Esophagus squamous epithelium (tissue), 5 donors: ENCODE results near the gene WWTR1. TPM values are rescaled to one million over a fixed set of nuclear protein-coding genes. Genes with fewer than 3 reads are reported as not detected.

Experiments used
- DNase-seq: peaks from one replicate; lab custom pipeline; 2025; lab: John Stamatoyannopoulos, UW
- H3K27ac ChIP-seq, 4 donors: fragments of 200-600 bp; sonication (generic); one replicate each; pipeline ENCODE4 v1.5.1; 2016 to 2019; ENCODE audit warnings: mild to moderate bottlenecking in 1 of 4
- H3K27me3 ChIP-seq, 4 donors: fragments of 200-600 bp; sonication (generic); 1 replicate in 3 of 4; 2 replicates in 1 of 4; pipeline versions ENCODE4 v1.5.1 to v1.6.0; 2017 to 2021; ENCODE audit warnings: antibody characterized with exemption in 1 of 4
- H3K36me3 ChIP-seq, 3 donors: fragments of 200-600 bp; sonication (generic); one replicate each; pipeline ENCODE4 v1.5.1; 2016 to 2019
- H3K4me1 ChIP-seq, 3 donors: fragments of 200-600 bp; sonication (generic); one replicate each; pipeline ENCODE4 v1.5.1; 2017 to 2019
- H3K4me3 ChIP-seq, 4 donors: fragments of 200-600 bp; sonication (generic); 1 replicate in 3 of 4; 2 replicates in 1 of 4; pipeline ENCODE4 v1.5.1; 2016 to 2019; ENCODE audit warnings: mild to moderate bottlenecking in 2 of 4, moderate library complexity in 1 of 4
- H3K9me3 ChIP-seq, 3 donors: fragments of 200-600 bp; sonication (generic); one replicate each; pipeline ENCODE4 v1.5.1; 2016 to 2019
- POLR2A ChIP-seq, 4 donors: fragments of 450-650 bp; IDR thresholded peaks; one replicate each; pipeline ENCODE4 v1.6.1; 2017; ENCODE audit warnings: antibody characterized with exemption in 4 of 4, mild to moderate bottlenecking in 4 of 4, moderate library complexity in 3 of 4
- WGBS, 2 donors: methylation state at CpG; one replicate each; pipeline ENCODE4 v1.1.5; 2018; 5-methylcytosine and 5-hydroxymethylcytosine counted together
- intact Hi-C: fragments of 100-400 bp; cut with DNase I; formaldehyde crosslinking; loops from one replicate; pipeline ENCODE4 v1.15.0; 2022
- total RNA-seq, 4 donors: library from RNA; depleted of rRNA; stranded (reverse); fragments of >200 nt; gene quantifications; one replicate each; pipeline ENCODE4 v1.1.0, GENCODE V29; 2016
- TF ChIP-seq, protein P1 (sequence below), 6 experiments: fragments of 450-650 bp in 4 of 6; fragments of 200-600 bp in 2 of 6; sonication (generic) in 2 of 6; IDR thresholded peaks; one replicate each; pipeline ENCODE4 v1.5.1; 2016 to 2019; ENCODE audit warnings: antibody characterized with exemption in 6 of 6, mild to moderate bottlenecking in 4 of 6, moderate library complexity in 4 of 6
- donor health status: DM: yes; HTN: yes; CAD: no.

WWTR1 gene
- total RNA-seq, 4 donors from 2014 or later = 35.7 to 116 (median 39.6) TPM

DNA sequence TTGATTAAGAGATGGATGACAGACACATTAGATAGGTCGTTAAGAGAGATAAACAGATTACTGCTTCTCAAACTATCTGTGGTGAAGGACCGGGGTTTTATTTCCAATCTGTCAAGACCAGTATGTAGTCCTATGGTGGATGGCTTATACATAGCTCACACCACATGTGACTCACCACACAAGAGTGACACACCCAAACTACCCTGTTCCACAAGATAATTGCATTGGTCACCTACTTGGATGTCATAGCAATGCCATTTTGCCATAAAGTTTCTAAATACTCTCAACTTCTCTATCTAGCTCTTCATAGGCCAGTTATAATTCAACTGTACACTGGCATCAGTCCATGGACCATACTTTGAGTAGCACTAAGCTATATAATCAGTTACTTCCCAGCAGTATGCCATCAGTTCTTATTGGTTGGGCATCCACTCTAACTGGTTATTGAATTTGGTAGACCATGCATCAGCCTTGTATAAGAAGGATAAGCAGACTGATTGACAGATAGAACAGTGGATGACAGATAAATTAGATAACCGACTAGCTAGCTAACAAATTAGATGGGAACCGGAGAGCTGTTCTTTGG lies 11.6 kb downstream of the WWTR1 start:
- intact Hi-C loops = no loop called here
- H3K27ac ChIP-seq = peak overlapping the region in 2 of 4 donors; percentile 79 to 80
- TF ChIP-seq POLR2A (IDR thresholded peaks at IDR 0.05) = no peak
- TF ChIP-seq, protein P1, sequence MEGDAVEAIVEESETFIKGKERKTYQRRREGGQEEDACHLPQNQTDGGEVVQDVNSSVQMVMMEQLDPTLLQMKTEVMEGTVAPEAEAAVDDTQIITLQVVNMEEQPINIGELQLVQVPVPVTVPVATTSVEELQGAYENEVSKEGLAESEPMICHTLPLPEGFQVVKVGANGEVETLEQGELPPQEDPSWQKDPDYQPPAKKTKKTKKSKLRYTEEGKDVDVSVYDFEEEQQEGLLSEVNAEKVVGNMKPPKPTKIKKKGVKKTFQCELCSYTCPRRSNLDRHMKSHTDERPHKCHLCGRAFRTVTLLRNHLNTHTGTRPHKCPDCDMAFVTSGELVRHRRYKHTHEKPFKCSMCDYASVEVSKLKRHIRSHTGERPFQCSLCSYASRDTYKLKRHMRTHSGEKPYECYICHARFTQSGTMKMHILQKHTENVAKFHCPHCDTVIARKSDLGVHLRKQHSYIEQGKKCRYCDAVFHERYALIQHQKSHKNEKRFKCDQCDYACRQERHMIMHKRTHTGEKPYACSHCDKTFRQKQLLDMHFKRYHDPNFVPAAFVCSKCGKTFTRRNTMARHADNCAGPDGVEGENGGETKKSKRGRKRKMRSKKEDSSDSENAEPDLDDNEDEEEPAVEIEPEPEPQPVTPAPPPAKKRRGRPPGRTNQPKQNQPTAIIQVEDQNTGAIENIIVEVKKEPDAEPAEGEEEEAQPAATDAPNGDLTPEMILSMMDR (IDR thresholded peaks at IDR 0.05) = no peak
- H3K36me3 ChIP-seq = peaks cover 0 to 6% (median 0%) of the 10 kb centered on the region in 3 donors
- H3K27me3 ChIP-seq = no peaks in the 10 kb centered on the region
- no peaks in the 10 kb centered on the region for H3K9me3 ChIP-seq
- H3K4me3 ChIP-seq = no peak overlapping the region
- WGBS, 2 donors = 61 to 79% methylated on average over 4 of the region's 4 CpGs
- no peak for DNase-seq
- H3K4me1 ChIP-seq = peaks cover 25 to 96% (median 45%) of the 10 kb centered on the region in 3 donors

DNA sequence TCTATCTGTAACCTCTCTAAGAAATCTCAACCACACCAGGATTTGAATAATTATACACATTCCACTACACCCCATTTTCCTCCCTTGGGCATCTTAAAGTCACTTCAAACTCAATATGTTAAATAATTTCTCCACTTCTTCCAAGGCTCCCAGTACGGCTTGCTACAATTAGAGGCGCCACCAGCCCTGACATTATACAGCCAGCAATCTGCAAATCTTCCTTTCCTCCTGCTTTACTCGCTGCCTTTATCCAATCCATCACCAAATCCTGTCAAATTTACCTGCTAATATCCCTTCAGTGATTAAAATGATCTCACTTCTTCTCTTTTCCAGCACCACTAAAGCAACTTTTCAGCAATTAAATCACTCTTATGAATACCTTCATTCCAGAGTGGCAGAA lies 13.9 kb downstream of the WWTR1 start:
- TF ChIP-seq, protein P1 (IDR thresholded peaks at IDR 0.05) = no peak
- no peak for TF ChIP-seq POLR2A (IDR thresholded peaks at IDR 0.05)
- Histone ChIP-seq H3K27me3 (no peaks in the 10 kb centered on the region), H3K36me3 (peaks cover 0 to 6% (median 0%) of the 10 kb centered on the region in 3 donors), H3K27ac (peak overlapping the region in 2 of 4 donors; percentile 10 to 25), H3K4me1 (peaks cover 19 to 90% (median 30%) of the 10 kb centered on the region in 3 donors), H3K4me3 (no peak overlapping the region), H3K9me3 (no peaks in the 10 kb centered on the region)
- intact Hi-C loops = no loop called here
- WGBS, 2 donors = 74 to 79% methylated on average over 3 of the region's 3 CpGs
- no peak for DNase-seq

DNA sequence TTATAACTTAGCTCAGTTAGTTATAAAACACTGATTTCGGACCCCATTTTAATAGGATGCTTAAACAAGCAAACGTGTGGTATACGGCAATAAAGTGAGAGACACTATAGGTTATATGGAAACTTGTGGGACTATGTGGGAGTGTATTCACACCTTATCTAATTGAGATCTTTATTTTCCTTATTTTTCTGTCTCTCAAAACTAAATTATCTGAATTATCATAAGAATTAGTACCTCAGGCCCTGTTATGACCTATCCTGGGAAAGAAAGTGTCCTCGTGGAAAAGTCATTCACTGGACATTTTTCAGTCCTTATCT lies 14.4 kb downstream of the WWTR1 start:
- peaks cover 18 to 90% (median 27%) of the 10 kb centered on the region in 3 donors for H3K4me1 ChIP-seq
- DNase-seq = no peak
- 74 to 78% methylated on average over 4 of the region's 4 CpGs for WGBS, 2 donors
- intact Hi-C loops = no loop called here
- no peak overlapping the region for H3K4me3 ChIP-seq
- peak overlapping the region in 3 of 4 donors; percentile 10 to 25 (median 10) for H3K27ac ChIP-seq
- TF ChIP-seq, protein P1 (IDR thresholded peaks at IDR 0.05) = no peak
- TF ChIP-seq POLR2A (IDR thresholded peaks at IDR 0.05) = no peak
- peaks cover 0 to 6% (median 0%) of the 10 kb centered on the region in 3 donors for H3K36me3 ChIP-seq
- no peaks in the 10 kb centered on the region for H3K9me3 ChIP-seq
- no peaks in the 10 kb centered on the region for H3K27me3 ChIP-seq

DNA sequence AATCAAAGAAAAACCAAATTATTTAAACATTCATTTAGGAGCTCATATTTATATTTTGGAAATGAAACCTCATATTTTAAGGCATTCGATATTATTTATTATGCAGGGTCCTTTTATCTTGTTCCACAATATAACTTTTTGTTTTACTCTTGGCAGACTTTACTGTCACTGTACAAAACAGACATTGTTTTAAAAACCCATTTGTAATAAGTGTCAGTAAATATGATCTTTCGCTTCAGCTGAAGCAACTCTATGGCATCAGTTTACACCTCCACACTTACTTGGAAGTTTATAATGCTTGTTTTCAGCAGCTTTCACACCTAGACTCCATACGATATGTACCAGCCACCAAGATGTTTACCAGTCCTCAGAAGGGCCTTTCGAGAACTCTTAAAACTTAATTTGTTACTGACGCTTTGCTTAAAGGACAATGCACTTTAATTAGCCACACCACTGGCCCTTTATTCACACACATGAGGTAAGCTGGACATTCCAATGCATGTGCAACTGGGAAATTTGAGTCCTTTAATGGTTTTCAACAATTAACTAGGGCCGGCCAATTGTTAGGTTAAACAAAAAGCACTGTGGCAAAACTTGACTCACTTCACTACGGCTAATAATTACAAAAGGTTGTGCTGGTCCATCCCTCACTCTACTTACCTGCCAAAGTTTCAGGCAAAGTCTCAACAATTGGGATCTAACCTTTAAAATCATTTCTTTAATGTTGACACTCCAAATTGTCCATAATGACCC lies 16.7 kb downstream of the WWTR1 start:
- peak overlapping the region in 3 of 4 donors; percentile 8 to 29 (median 16) for H3K27ac ChIP-seq
- intact Hi-C loops = no loop called here
- no peaks in the 10 kb centered on the region for H3K27me3 ChIP-seq
- peaks cover 8 to 89% (median 25%) of the 10 kb centered on the region in 3 donors for H3K4me1 ChIP-seq
- H3K4me3 ChIP-seq = peak overlapping the region in 1 of 4 donors; percentile 9
- WGBS, 2 donors = 57 to 76% methylated on average over 7 of the region's 7 CpGs
- peaks cover 0 to 6% (median 0%) of the 10 kb centered on the region in 3 donors for H3K36me3 ChIP-seq
- DNase-seq = no peak
- no peak for TF ChIP-seq POLR2A (IDR thresholded peaks at IDR 0.05)
- TF ChIP-seq, protein P1 (IDR thresholded peaks at IDR 0.05) = no peak
- H3K9me3 ChIP-seq = no peaks in the 10 kb centered on the region

DNA sequence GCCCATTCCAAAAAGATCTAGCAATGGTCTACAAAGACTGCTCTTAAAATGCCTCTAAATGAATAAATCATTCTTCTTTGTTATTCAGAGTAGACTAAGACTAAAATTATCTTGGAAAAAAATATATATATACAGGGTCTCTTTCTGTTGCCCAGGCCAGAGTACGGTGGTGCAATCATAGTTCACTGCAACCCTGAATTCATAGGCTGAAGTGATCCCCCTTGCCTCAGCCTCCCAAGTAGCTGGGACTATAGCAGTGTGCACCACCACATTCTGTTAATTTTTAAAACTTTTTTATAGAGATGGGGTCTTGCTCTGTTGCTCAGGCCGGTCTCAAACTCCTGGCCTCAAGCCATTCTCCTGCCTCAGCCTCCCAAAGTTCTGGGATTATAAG lies 18.7 kb downstream of the WWTR1 start:
- DNase-seq = no peak
- no peaks in the 10 kb centered on the region for H3K27me3 ChIP-seq
- H3K36me3 ChIP-seq = no peaks in the 10 kb centered on the region
- H3K27ac ChIP-seq = peak overlapping the region; percentile 37 to 66 (median 61)
- intact Hi-C loops = no loop called here
- H3K9me3 ChIP-seq = no peaks in the 10 kb centered on the region
- H3K4me1 ChIP-seq = peaks cover 5 to 91% (median 31%) of the 10 kb centered on the region in 3 donors
- no peak for TF ChIP-seq POLR2A (IDR thresholded peaks at IDR 0.05)
- TF ChIP-seq, protein P1 (IDR thresholded peaks at IDR 0.05) = no peak
- 64 to 70% methylated on average over 2 of the region's 2 CpGs for WGBS, 2 donors
- peak overlapping the region in 3 of 4 donors; percentile 16 to 48 (median 21) for H3K4me3 ChIP-seq
